HEK293T (cell line): Measurements from ENCODE around the gene RAPGEF4.

Experiments used
- ARNT ChIP-seq: fragments of 450-650 bp; IDR thresholded peaks from 2 replicates; pipeline ENCODE4 v1.6.1; 2017; ENCODE audit warnings: mild to moderate bottlenecking
- BHLHE40 ChIP-seq: fragments of 450-650 bp; IDR thresholded peaks from 2 replicates; pipeline ENCODE4 v1.6.1; 2016; ENCODE audit warnings: mild to moderate bottlenecking, moderate library complexity, borderline replicate concordance
- ELF4 ChIP-seq: fragments of 450-650 bp; IDR thresholded peaks from 2 replicates; pipeline ENCODE4 v1.6.1; 2017; ENCODE audit warnings: antibody characterized with exemption
- FOXA1 ChIP-seq: fragments of 450-650 bp; IDR thresholded peaks from 2 replicates; pipeline ENCODE4 v1.6.1; 2016; ENCODE audit warnings: mild to moderate bottlenecking
- L3MBTL2 ChIP-seq: fragments of 450-650 bp; conservative IDR thresholded peaks from 2 replicates; pipeline ENCODE4 v1.6.1; 2016; ENCODE audit warnings: mild to moderate bottlenecking
- LEF1 ChIP-seq: fragments of 450-650 bp; IDR thresholded peaks from 2 replicates; pipeline ENCODE4 v1.6.1; 2017; ENCODE audit warnings: mild to moderate bottlenecking, borderline replicate concordance
- NFRKB ChIP-seq: fragments of 450-650 bp; IDR thresholded peaks from 2 replicates; pipeline ENCODE4 v1.6.1; 2016; ENCODE audit warnings: mild to moderate bottlenecking, moderate library complexity
- SP1 ChIP-seq: fragments of 450-650 bp; IDR thresholded peaks from 2 replicates; pipeline ENCODE4 v1.6.1; 2017
- ZNF384 ChIP-seq: fragments of 450-650 bp; IDR thresholded peaks from 2 replicates; pipeline ENCODE4 v1.6.1; 2016

DNA sequence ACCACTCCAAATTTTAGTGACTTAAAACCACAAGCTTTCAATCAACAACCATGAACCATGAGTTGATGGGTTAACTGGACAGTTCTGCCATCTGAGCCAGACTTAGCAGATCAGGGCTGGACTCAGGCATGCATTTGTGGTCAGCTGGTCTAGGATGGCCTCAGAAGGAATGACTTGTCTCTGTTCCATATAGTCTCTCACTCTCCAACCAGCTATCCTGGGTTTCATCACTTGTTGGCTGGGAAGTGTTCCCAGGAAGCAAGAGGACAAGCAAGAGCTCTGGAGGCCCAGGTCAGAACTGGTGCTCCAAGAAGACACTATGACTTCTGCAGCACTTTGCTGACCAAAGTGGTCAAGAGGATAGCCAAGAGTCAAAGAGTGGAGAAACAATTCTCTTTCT lies 322.5 kb downstream of the RAPGEF4 start:
- TF ChIP-seq BHLHE40: no peak
- no peak for TF ChIP-seq NFRKB
- TF ChIP-seq SP1: no peak
- no peak for TF ChIP-seq ELF4
- no peak for TF ChIP-seq ARNT
- TF ChIP-seq FOXA1: no peak
- no peak for TF ChIP-seq ZNF384
- no peak for TF ChIP-seq LEF1
- no peak for TF ChIP-seq L3MBTL2
